Measurements from ENCODE around the gene SLC27A5. TPM values are rescaled to one million over a fixed set of nuclear protein-coding genes. Genes with fewer than 3 reads are reported as not detected.

The SLC27A5 gene
- total and polyA plus RNA-seq, 2 experiments from 2014 or later: 16.2 to 35.5 TPM

DNA sequence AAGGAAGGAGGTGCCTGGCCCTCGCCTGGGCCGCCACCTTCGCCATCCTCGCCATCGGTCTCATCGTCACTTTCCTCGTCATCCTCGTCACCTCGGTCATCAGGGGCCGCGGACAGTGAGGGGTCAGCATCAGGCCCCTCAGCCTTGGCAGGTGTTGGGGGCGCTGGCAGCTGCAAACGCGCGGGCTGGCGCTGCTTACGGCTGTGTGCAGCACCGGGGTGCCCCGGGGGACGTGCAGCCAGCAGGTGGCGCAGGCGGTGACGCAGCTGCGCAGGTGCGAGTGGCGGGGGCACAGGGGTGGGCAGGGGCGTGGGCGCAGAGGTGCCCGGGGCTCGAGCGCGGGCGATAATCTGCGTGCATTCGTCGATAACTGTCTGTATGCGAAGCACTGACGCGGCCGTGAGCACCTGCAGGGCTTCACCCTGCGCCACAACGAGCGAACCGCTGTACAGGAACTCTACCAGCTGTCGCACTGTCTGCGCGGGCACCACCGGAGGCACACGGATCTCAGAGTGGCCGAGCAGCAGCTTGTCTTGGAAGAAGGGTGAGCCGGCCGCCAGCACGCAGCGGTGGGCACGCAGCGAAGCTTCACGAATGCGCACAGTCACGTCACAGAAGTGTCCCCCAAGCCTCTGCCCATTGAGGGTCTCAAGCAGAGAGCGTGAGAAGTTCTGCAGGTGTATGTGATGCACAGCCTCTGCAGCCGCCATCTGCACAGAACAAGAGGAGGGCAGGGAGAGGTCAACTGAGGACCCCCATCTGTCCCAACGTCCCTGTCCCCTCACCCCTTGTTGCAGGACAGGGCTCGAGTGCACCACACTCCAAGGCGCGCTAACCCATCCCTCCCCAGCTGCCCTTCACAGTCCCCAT is 5.4 kb upstream of the SLC27A5 start:
- no peaks in the 10 kb centered on the region for H3K36me3 ChIP-seq (ENCODE audit: insufficient read depth)
- H3K79me2 ChIP-seq (replicated peaks; ENCODE audit: insufficient read depth): peaks cover 11% of the 10 kb centered on the region; the same call in 1 of the 2 replicates
- H3K4me2 ChIP-seq: no peak overlapping the region
- H3K4me1 ChIP-seq (ENCODE audit: insufficient read depth): peaks cover 36% of the 10 kb centered on the region
- TF ChIP-seq POLR2AphosphoS5 (IDR thresholded peaks at IDR 0.05; ENCODE audit: low read depth) (no peak), CTCF (conservative IDR thresholded peaks at IDR 0.05; ENCODE audit: low read depth in 2 of 2) (peak; percentile 41 to 71), STAT1 (IDR thresholded peaks at IDR 0.05; ENCODE audit: unreplicated experiment) (no peak)
- DNase-seq (ENCODE audit: low spot score) (peak; percentile 33), ATAC-seq (no peak)
- H3K36me3 Mint-ChIP-seq (ENCODE audit: low read depth): peaks cover 20% of the 10 kb centered on the region
- H3K27ac Mint-ChIP-seq: no peak overlapping the region
- no peaks in the 10 kb centered on the region; the same call in 2 of the 3 replicates for H3K9me3 Mint-ChIP-seq
- H3K4me3 ChIP-seq: no peak overlapping the region
- no peaks in the 10 kb centered on the region for H4K20me1 ChIP-seq (replicated peaks; ENCODE audit: insufficient read depth)
- peaks cover 42% of the 10 kb centered on the region for H3K27me3 Mint-ChIP-seq (ENCODE audit: insufficient read depth, low read depth, poor library complexity)
- H3K9me2 ChIP-seq (ENCODE audit: insufficient read depth): no peaks in the 10 kb centered on the region
- H3F3A ChIP-seq (replicated peaks; ENCODE audit: low read depth): peaks cover 31% of the 10 kb centered on the region
- peaks cover 41% of the 10 kb centered on the region for H3K4me1 Mint-ChIP-seq
- no peaks in the 10 kb centered on the region for H3K27me3 ChIP-seq (ENCODE audit: insufficient read depth)
- no peak overlapping the region for H2AFZ ChIP-seq
- H3K27ac ChIP-seq (ENCODE audit: low read depth): no peak overlapping the region
- 0 out of 3 replicates have a peak overlapping the region, but pooled peaks have one; percentile 21 for H3K4me3 Mint-ChIP-seq

DNA sequence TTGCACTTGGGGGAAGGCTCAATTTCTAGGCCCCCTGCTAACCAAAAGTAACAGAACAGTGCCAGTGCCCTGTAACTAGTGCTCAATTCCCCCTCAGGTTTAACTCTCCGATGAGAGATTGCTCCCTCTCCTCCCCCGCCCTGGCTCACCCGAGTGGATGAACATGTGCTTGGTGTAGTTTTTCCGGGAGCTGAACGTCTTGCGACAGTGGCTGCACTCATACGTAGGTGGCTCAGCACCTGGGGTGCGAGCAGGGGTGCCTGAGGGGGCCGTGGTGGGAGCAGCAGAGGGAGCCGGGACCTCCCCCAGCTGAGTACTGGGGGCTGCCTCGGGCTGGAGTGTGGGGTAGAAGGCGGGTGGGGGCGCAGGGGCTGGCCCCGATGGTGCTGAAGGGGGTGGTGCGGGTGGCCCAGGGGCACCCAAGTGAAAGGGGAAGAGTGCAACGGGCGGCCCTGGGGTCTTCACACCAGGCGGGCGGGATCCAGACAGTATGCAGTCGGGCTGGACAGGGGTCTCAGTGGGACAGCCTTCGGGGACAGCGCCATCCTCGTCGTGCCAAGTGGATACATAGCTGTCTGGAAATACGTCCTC is 4.5 kb upstream of the SLC27A5 start:
- Histone ChIP-seq H3K4me3 (no peak overlapping the region), H3K27me3 (ENCODE audit: insufficient read depth) (no peaks in the 10 kb centered on the region), H4K20me1 (replicated peaks; ENCODE audit: insufficient read depth) (no peaks in the 10 kb centered on the region), H3K36me3 (ENCODE audit: insufficient read depth) (no peaks in the 10 kb centered on the region), H3K4me2 (no peak overlapping the region), H3K27ac (ENCODE audit: low read depth) (no peak overlapping the region), H2AFZ (no peak overlapping the region), H3F3A (replicated peaks; ENCODE audit: low read depth) (peaks cover 26% of the 10 kb centered on the region), H3K4me1 (ENCODE audit: insufficient read depth) (peaks cover 31% of the 10 kb centered on the region), H3K9me2 (ENCODE audit: insufficient read depth) (no peaks in the 10 kb centered on the region), H3K79me2 (replicated peaks; ENCODE audit: insufficient read depth) (peaks cover 11% of the 10 kb centered on the region; the same call in 1 of the 2 replicates)
- Mint-ChIP-seq H3K27ac (peak overlapping the region; percentile 39), H3K4me1 (peaks cover 36% of the 10 kb centered on the region), H3K4me3 (peak overlapping the region; percentile 59), H3K9me3 (no peaks in the 10 kb centered on the region; the same call in 2 of the 3 replicates), H3K36me3 (ENCODE audit: low read depth) (peaks cover 20% of the 10 kb centered on the region), H3K27me3 (ENCODE audit: insufficient read depth, low read depth, poor library complexity) (peaks cover 41% of the 10 kb centered on the region)
- no peak for TF ChIP-seq ZNF462 (CRISPR knock-in tag; IDR thresholded peaks at IDR 0.05)
- TF ChIP-seq NANOG (IDR thresholded peaks at IDR 0.05; ENCODE audit: borderline replicate concordance): no peak
- TF ChIP-seq ZNF331 (CRISPR knock-in tag; IDR thresholded peaks at IDR 0.05; ENCODE audit: low read depth): no peak
- DNase-seq (ENCODE audit: low spot score): no peak
- no peak for ATAC-seq

Data from GM23338 (cell line).